VCaP (cell line): ENCODE measurements around the gene BLTP2.
"Not testable (repeated sequence)": the region's sequence is repeated elsewhere in the genome, so short reads cannot be mapped to it uniquely, and the experiment has no call there.

ENCODE experiments used
- H3K27ac ChIP-seq: fragments of 450-650 bp; 2 replicates; pipeline ENCODE4 v1.5.1; 2017
- TF ChIP-seq, protein P1 (sequence below): fragments of 450-650 bp; conservative IDR thresholded peaks from 2 replicates; pipeline ENCODE4 v1.5.1; 2017; ENCODE audit warnings: mild to moderate bottlenecking, moderate library complexity

BLTP2 gene

DNA sequence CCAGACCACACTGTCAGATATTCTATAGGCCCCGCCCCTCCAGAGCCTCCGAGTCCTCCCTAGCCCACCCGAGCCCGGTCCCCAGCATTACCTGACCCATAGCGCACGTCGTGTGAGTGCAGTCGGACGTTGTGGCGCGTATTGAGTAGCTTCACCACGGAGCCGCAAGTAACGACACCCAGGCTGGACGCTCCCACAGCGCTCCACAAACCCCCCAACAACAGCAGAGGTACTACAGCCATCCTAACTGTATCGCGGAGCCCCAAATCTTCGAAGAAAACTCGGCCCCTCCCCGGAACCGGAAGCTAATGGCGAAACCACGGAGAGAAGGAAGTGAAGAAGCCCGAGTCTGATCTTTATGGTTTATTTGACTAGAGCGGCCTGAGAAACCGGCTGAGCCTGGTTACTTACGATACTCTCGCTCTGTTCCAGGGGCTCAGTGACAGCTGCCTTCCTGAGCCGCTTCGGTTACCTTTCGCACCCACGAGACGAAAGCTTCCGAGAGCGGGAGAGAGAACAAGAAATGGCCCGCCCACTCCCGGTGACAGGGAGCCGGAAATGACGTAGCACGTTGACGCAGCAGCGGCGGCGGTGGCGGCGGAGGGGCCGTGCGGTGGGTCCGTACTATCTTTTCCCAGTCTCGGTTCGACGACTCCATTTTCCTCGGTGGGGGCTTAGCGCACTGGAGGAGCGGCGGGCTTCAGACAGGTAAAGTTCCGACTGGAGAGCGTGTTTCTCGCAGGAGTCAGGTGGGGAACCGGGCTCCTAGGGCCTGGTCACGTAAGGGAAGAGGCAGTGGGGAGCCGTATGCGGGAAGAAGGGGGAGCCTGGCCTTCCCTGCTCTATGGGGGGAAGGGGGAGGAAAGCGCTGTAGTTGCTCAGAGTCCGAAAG is 16.9 kb upstream of the BLTP2 start, which contains the start of the genes SDF2 and SUPT6H:
Gene SDF2, minus strand, starts transcription at position 272 of the 892 bp plus-strand sequence. Its CDS starts 30 bp downstream, at position 242.
Gene SUPT6H, plus strand, starts transcription at position 571 of the 892 bp plus-strand sequence. CDS start 11,197 bp downstream, outside the sequence.
- H3K27ac ChIP-seq, result peak within 1 kb of the TSS; percentile 97
- TF ChIP-seq, protein P1, sequence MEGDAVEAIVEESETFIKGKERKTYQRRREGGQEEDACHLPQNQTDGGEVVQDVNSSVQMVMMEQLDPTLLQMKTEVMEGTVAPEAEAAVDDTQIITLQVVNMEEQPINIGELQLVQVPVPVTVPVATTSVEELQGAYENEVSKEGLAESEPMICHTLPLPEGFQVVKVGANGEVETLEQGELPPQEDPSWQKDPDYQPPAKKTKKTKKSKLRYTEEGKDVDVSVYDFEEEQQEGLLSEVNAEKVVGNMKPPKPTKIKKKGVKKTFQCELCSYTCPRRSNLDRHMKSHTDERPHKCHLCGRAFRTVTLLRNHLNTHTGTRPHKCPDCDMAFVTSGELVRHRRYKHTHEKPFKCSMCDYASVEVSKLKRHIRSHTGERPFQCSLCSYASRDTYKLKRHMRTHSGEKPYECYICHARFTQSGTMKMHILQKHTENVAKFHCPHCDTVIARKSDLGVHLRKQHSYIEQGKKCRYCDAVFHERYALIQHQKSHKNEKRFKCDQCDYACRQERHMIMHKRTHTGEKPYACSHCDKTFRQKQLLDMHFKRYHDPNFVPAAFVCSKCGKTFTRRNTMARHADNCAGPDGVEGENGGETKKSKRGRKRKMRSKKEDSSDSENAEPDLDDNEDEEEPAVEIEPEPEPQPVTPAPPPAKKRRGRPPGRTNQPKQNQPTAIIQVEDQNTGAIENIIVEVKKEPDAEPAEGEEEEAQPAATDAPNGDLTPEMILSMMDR, result no peak

DNA sequence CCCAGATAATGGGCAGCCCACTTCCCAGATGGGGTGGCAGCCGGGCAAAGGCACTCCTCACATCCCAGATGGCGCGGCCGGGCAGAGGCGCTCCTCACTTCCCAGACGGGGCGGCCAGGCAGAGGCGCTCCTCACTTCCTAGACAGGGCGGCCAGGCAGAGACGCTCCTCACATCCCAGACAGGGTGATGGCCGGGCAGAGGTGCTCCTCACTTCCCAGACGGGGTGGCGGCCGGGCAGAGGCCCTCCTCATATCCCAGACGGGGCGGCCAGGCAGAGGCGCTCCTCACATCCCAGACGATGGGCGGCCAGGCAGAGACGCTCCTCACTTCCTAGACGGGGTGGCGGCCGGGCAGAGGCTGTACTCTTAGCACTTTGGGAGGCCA is 14.5 kb upstream of the BLTP2 start:
- not testable (repeated sequence) for H3K27ac ChIP-seq

DNA sequence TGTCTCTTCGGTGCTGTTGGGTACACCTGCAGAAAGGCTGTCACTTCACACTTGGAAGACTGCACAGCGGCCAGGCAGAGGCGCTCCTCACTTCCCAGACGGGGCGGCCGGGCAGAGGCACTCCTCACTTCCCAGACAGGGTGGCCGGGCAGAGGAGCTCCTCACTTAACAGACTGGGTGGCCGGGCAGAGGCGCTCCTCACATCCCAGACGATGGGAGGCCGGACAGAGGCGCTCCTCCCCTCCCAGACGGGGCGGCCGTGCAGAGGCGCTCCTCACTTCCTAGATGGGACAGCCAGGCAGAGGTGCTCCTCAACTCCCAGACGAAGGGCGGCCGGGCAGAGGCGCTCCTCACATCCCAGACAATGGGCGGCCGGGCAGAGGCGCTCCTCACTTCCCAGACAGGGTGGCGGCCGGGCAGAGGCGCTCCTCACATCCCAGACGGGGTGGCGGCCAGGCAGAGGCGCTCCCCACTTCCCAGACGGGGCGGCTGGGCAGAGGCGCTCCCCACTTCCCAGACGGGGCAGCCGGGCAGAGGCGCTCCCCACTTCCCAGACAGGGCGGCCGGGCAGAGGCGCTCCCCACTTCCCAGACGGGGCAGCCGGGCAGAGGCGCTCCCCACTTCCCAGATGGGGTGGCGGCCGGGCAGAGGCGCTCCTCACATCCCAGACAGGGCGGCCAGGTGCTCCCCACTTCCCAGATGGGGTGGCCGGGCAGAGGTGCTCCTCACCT is 14.0 kb upstream of the BLTP2 start:
- H3K27ac ChIP-seq, result not testable (repeated sequence)

DNA sequence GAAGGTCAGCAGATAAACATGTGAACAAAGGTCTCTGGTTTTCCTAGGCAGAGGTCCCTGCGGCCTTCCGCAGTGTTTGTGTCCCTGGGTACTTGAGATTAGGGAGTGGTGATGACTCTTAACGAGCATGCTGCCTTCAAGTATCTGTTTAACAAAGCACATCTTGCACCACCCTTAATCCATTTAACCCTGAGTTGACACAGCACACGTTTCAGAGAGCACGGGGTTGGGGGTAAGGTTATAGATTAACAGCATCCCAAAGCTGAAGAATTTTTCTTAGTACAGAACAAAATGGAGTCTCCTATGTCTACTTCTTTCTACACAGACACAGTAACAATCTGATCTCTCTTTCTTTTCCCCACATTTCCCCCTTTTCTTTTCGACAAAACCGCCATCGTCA is 13.4 kb upstream of the BLTP2 start:
- not testable (repeated sequence) for H3K27ac ChIP-seq

DNA sequence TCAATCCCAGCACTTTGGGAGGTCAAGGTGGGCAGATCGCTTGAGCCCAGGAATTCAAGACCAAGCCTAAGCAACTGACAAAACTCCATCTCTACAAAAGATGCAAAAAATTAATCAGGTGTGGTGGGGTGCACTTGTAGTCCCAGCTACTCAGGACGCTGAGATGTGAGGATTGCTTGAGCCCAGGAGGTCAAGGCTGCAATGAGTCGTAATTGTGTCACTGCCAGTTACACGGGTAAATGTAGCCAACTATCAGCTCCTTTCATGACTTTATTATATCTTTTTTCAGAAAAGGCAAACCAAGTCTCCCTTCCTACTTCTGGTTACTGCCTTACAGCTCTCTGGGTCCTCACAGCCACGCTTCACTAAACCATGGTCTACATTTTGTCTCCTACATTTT is 12.8 kb upstream of the BLTP2 start:
- H3K27ac ChIP-seq, result no peak overlapping the region
- TF ChIP-seq, protein P1, result no peak

DNA sequence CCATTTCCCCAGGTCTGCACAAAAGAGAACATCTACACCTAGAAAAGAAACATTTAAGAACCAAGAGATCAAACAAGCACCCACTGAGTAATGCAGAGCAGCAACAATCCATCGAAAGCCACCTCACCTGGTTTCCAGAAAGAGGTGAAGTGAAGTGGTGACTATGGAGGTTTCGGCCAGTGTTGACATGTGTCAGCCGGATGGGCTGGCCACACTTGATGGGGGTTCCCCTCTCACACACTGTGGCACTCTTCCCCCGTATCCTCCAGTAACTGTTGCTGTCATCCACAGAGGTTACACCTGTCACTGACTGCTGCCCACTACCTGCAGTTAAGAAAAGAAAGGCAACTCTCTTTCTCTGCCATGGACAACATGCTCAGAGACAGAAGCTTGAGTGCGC is 10.2 kb upstream of the BLTP2 start:
- H3K27ac ChIP-seq, result no peak overlapping the region
- TF ChIP-seq, protein P1, result no peak

DNA sequence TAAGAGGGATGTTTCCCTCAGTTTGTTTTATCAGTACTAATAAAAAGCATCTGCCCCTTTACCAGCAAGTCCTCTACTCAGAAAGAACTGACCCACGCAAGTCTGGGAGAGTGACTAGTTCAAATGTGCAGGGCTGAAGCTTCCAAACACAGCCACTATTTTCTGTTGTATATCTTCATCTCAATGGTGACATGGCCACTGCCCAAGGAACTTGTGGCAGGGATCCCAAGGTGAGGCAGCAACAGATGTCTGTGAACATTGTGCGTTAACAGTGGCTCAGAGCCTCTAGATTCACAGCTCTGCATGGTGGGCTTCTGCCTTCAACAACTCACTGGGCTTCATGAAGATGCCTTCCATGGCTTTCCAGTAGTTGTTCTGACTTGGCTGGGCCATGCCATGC is 3.7 kb upstream of the BLTP2 start:
- TF ChIP-seq, protein P1, result no peak
- no peak overlapping the region for H3K27ac ChIP-seq

DNA sequence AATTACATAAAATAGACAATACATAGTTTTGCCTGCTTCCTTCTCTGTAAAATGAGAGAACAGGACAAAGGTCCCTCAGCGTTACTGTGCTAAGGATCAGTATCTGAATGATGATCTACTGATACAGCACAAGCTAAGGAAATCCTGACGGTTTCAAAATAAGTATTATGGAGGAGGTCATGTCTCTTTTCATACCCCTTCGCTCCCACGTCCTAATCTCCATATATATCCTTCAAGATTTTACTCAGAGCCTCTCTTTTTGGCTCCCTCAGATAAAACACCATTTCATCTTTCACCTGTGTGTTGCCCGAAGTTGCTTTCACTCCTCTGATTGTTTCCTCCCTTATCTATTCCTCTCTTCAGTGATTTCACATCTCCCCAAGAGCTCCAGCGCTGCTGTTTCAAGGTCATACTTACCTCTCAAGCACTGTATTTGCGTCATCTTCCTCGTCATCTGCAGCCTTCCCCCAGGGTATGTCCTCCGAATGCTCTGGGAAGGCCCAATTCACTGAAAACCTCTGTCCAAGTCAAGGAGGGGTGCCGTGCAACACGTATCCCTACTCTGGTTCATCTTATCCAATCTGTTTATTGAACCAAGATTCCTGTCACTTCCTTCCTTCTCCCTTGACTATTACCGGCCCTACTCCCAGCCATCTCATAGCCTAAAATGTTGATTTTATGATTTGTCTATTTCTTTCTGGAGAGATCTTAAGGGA is 1.2 kb upstream of the BLTP2 start:
- TF ChIP-seq, protein P1, result no peak
- H3K27ac ChIP-seq, result peak overlapping the region; percentile 93
